ACHN (cell line): ENCODE results near the gene TDRD3.

Experiments used
- DNase-seq: peaks from one replicate; pipeline ENCODE4 v3.0.0-alpha.2; 2015
- in situ Hi-C: cut with HindIII; loops from 2 replicates; pipeline ENCODE4 v1.10.0; 2017; ENCODE audit warnings: low sequenced_read_pairs, low pct_ligation_motif_present, low pct_unique_long_range_greater_than_20kb

Gene TDRD3

GRCh38 chr13:60519496-60519895 is 122.5 kb downstream of the TDRD3 start:
- in situ Hi-C loops = no loop called here
- no peak for DNase-seq

GRCh38 chr13:60520902-60521569 is 124.0 kb downstream of the TDRD3 start:
- no peak for DNase-seq
- in situ Hi-C loops = no loop called here

GRCh38 chr13:60538566-60538965 is 141.5 kb downstream of the TDRD3 start:
- in situ Hi-C loops = no loop called here
- no peak for DNase-seq

GRCh38 chr13:60540276-60540675 is 143.3 kb downstream of the TDRD3 start:
- DNase-seq = no peak
- in situ Hi-C loops = no loop called here

- no peak for DNase-seq
- in situ Hi-C loops = no loop called here
Observed at GRCh38 chr13:60562096-60562780, 165.2 kb downstream of the TDRD3 start.

GRCh38 chr13:60571571-60571970 is 174.6 kb downstream of the TDRD3 start:
- in situ Hi-C loops = no loop called here

GRCh38 chr13:60572003-60572798 is 175.2 kb downstream of the TDRD3 start:
- peak; percentile 1 for DNase-seq
- in situ Hi-C loops = no loop called here

More at GRCh38 chr13:60571571-60571970, 174.6 kb downstream of the TDRD3 start:
- no peak for DNase-seq

GRCh38 chr13:60572855-60573254 is 175.8 kb downstream of the TDRD3 start:
- in situ Hi-C loops = no loop called here
- no peak for DNase-seq

- no peak for DNase-seq
- in situ Hi-C loops = no loop called here
Observed at GRCh38 chr13:60574735-60575134, 177.7 kb downstream of the TDRD3 start.

- no peak for DNase-seq
- in situ Hi-C loops = no loop called here
Observed at GRCh38 chr13:60575142-60575541, 178.1 kb downstream of the TDRD3 start.

GRCh38 chr13:60577761-60578160 is 180.7 kb downstream of the TDRD3 start:
- no peak for DNase-seq
- in situ Hi-C loops = no loop called here

- no peak for DNase-seq
- in situ Hi-C loops = no loop called here
Observed at GRCh38 chr13:60583196-60583888, 186.3 kb downstream of the TDRD3 start.

GRCh38 chr13:60583911-60584753 is 187.1 kb downstream of the TDRD3 start:
- DNase-seq = no peak
- in situ Hi-C loops = no loop called here

GRCh38 chr13:60584976-60585375 is 188.0 kb downstream of the TDRD3 start:
- DNase-seq = no peak
- in situ Hi-C loops = no loop called here

- in situ Hi-C loops = no loop called here
Observed at GRCh38 chr13:60590800-60591747, 194.1 kb downstream of the TDRD3 start.

GRCh38 chr13:60603049-60603448 is 206.0 kb downstream of the TDRD3 start:
- no peak for DNase-seq
- in situ Hi-C loops = no loop called here

More at GRCh38 chr13:60590800-60591747, 194.1 kb downstream of the TDRD3 start:
- DNase-seq = no peak

GRCh38 chr13:60604058-60604457 is 207.0 kb downstream of the TDRD3 start:
- in situ Hi-C loops = no loop called here

More at GRCh38 chr13:60604058-60604457, 207.0 kb downstream of the TDRD3 start:
- DNase-seq = no peak
